Liver (tissue), 9 donors: ENCODE data around the gene MS4A1. TPM values are rescaled to one million over a fixed set of nuclear protein-coding genes. Genes with fewer than 3 reads are reported as not detected.

Source experiments
- DNase-seq: peaks from one replicate; pipeline ENCODE4 v3.0.0-alpha.2; 2017; ENCODE audit warnings: low spot score
- H3K27ac ChIP-seq, 2 donors: one replicate each; pipeline ENCODE4 v1.7.0; 2013; ENCODE audit warnings: inconsistent platforms in 2 of 2, low read length in 2 of 2, control low read depth in 1 of 2, low read depth in 1 of 2, mild to moderate bottlenecking in 1 of 2
- H3K27me3 ChIP-seq, 4 donors: one replicate each; pipeline versions ENCODE4 v1.6.1 to v1.7.0; 2013; ENCODE audit warnings: low read length in 3 of 4, inconsistent platforms in 1 of 4, mild to moderate bottlenecking in 1 of 4, moderate library complexity in 1 of 4; ENCODE audit not compliant: control insufficient read depth in 4 of 4, insufficient read depth in 4 of 4
- H3K36me3 ChIP-seq, 4 donors: one replicate each; pipeline versions ENCODE4 v1.6.1 to v1.7.0; 2013; ENCODE audit warnings: low read length in 3 of 4, mild to moderate bottlenecking in 3 of 4, low read depth in 1 of 4, moderate library complexity in 1 of 4; ENCODE audit not compliant: control insufficient read depth in 4 of 4, insufficient read depth in 3 of 4
- H3K4me1 ChIP-seq, 4 donors: one replicate each; pipeline versions ENCODE4 v1.6.1 to v1.7.0; 2013; ENCODE audit warnings: low read length in 3 of 4, mild to moderate bottlenecking in 3 of 4, moderate library complexity in 1 of 4; ENCODE audit not compliant: control insufficient read depth in 4 of 4, insufficient read depth in 4 of 4
- H3K4me3 ChIP-seq, 3 donors: one replicate each; pipeline versions ENCODE4 v1.6.1 to v1.7.0; 2013; ENCODE audit warnings: low read length in 3 of 3, control low read depth in 1 of 3, low read depth in 1 of 3, mild to moderate bottlenecking in 1 of 3
- H3K9ac ChIP-seq, 2 donors: one replicate each; pipeline ENCODE4 v1.7.0; 2013; ENCODE audit warnings: low read length in 2 of 2, mild to moderate bottlenecking in 2 of 2, moderate library complexity in 2 of 2, control low read depth in 1 of 2, low read depth in 1 of 2
- H3K9me3 ChIP-seq, 4 donors: one replicate each; pipeline versions ENCODE4 v1.6.1 to v1.7.0; 2013; ENCODE audit warnings: low read length in 3 of 4; ENCODE audit not compliant: control insufficient read depth in 4 of 4
- ATF3 ChIP-seq: IDR thresholded peaks from 2 replicates; pipeline ENCODE4 v1.6.1; 2016; ENCODE audit warnings: antibody characterized with exemption
- CTCF ChIP-seq: fragments of 150-350 bp; IDR thresholded peaks from 2 replicates; pipeline ENCODE4 v1.5.1; 2017; ENCODE audit warnings: improper control_type of control experiment, low read depth, low read length; ENCODE audit not compliant: missing input control
- EGR1 ChIP-seq, 2 donors: IDR thresholded peaks; 2 replicates each; pipeline ENCODE4 v1.6.1; 2016 to 2018; ENCODE audit warnings: antibody characterized with exemption in 2 of 2, low read depth in 2 of 2
- FOXA1 ChIP-seq: IDR thresholded peaks from 2 replicates; pipeline ENCODE4 v1.6.1; 2016; ENCODE audit warnings: antibody characterized with exemption
- FOXA2 ChIP-seq: IDR thresholded peaks from 2 replicates; pipeline ENCODE4 v1.6.1; 2016; ENCODE audit warnings: antibody characterized with exemption
- HNF4G ChIP-seq: IDR thresholded peaks from 2 replicates; pipeline ENCODE4 v1.6.1; 2016; ENCODE audit warnings: antibody characterized with exemption
- JUND ChIP-seq, 2 donors: IDR thresholded peaks; 2 replicates each; pipeline ENCODE4 v1.6.1; 2016; ENCODE audit warnings: antibody characterized with exemption in 2 of 2
- MAX ChIP-seq: IDR thresholded peaks from 2 replicates; pipeline ENCODE4 v1.6.1; 2016; ENCODE audit warnings: antibody characterized with exemption
- NR2F2 ChIP-seq: IDR thresholded peaks from 2 replicates; pipeline ENCODE4 v1.6.1; 2016; ENCODE audit warnings: antibody characterized with exemption
- RAD21 ChIP-seq, 2 donors: IDR thresholded peaks; 2 replicates each; pipeline ENCODE4 v1.6.1; 2016; ENCODE audit warnings: antibody characterized with exemption in 2 of 2, mild to moderate bottlenecking in 2 of 2
- REST ChIP-seq: IDR thresholded peaks from 2 replicates; pipeline ENCODE4 v1.6.1; 2016; ENCODE audit warnings: antibody characterized with exemption, mild to moderate bottlenecking
- RXRA ChIP-seq, 2 donors: IDR thresholded peaks; 2 replicates each; pipeline ENCODE4 v1.6.1; 2017 to 2018; ENCODE audit warnings: antibody characterized with exemption in 2 of 2, mild to moderate bottlenecking in 1 of 2
- TAF1 ChIP-seq: conservative IDR thresholded peaks from 2 replicates; pipeline ENCODE4 v1.6.1; 2016; ENCODE audit warnings: antibody characterized with exemption, mild to moderate bottlenecking
- YY1 ChIP-seq: IDR thresholded peaks from 2 replicates; pipeline ENCODE4 v1.6.1; 2016; ENCODE audit warnings: antibody characterized with exemption, mild to moderate bottlenecking
- ZBTB33 ChIP-seq: IDR thresholded peaks from 2 replicates; pipeline ENCODE4 v1.6.1; 2016; ENCODE audit warnings: antibody characterized with exemption
- WGBS: extraction: QIAGEN DNeasy Blood & Tissue Kit; methylation state at CpG from one replicate; pipeline ENCODE4 v1.1.7; 2013; 5-methylcytosine and 5-hydroxymethylcytosine counted together
- polyA plus RNA-seq, 2 donors: library from polyadenylated mRNA; stranded (reverse) in 1 of 2; unstranded in 1 of 2; fragments of 200-250 nt in 1 of 2; fragments of >200 nt in 1 of 2; fragmentation: Nextera tagmentation in 1 of 2; extraction: Ambion mirVana in 1 of 2; gene quantifications; one replicate each; pipeline versions ENCODE4 v1.2.1 to v1.2.3, GENCODE V29; 2013 to 2015
- total RNA-seq, 2 donors: library from RNA; depleted of rRNA; stranded (reverse); fragments of >200 nt; gene quantifications; one replicate each; pipeline ENCODE4 v1.2.3, GENCODE V29; 2014
- donor health status: healthy.
- donor health status: healthy.
- donor health status: healthy.
- donor health status: healthy.
- donor health status: healthy.

Gene MS4A1
- total and polyA plus RNA-seq, 4 donors = 0.12 to 3.3 (median 1.2) TPM

- no peak for DNase-seq
- WGBS = 73% methylated on average over 1 of the region's 1 CpG
- Histone ChIP-seq H3K36me3 (no peaks in the 10 kb centered on the region), H3K9me3 (peaks cover 0 to 11% (median 3%) of the 10 kb centered on the region in 4 donors), H3K4me1 (no peaks in the 10 kb centered on the region), H3K27ac (no peak overlapping the region), H3K9ac (no peak overlapping the region), H3K27me3 (no peaks in the 10 kb centered on the region), H3K4me3 (no peak overlapping the region)
- TF ChIP-seq MAX (no peak), REST (no peak), ATF3 (no peak), RXRA (IDR thresholded peaks at IDR 0.05) (no peak), EGR1 (IDR thresholded peaks at IDR 0.05; ENCODE audit: low read depth in 2 of 2) (no peak), ZBTB33 (no peak), NR2F2 (no peak), CTCF (no peak), TAF1 (no peak), RAD21 (IDR thresholded peaks at IDR 0.05) (no peak), HNF4G (no peak)
These were observed 33.0 kb upstream of the MS4A1 start for GRCh38 chr11:60422609-60423008.

GRCh38 chr11:60428517-60428916, 27.1 kb upstream of the MS4A1 start:
- H3K27ac ChIP-seq = no peak overlapping the region
- H3K9me3 ChIP-seq = no peaks in the 10 kb centered on the region
- H3K4me3 ChIP-seq = no peak overlapping the region
- DNase-seq = no peak
- no peak overlapping the region for H3K9ac ChIP-seq
- no peaks in the 10 kb centered on the region for H3K4me1 ChIP-seq
- no peaks in the 10 kb centered on the region for H3K27me3 ChIP-seq
- no peak for TF ChIP-seq TAF1
- TF ChIP-seq FOXA2 = no peak
- TF ChIP-seq ATF3 = no peak
- TF ChIP-seq FOXA1 = no peak
- no peak for TF ChIP-seq JUND (IDR thresholded peaks at IDR 0.05)
- no peak for TF ChIP-seq YY1
- TF ChIP-seq HNF4G = no peak
- no peak for TF ChIP-seq REST
- TF ChIP-seq CTCF = no peak
- WGBS = 54% methylated on average over 2 of the region's 2 CpGs
- no peaks in the 10 kb centered on the region for H3K36me3 ChIP-seq
